ENCODE results near the gene CXCL3. TPM values are rescaled to one million over a fixed set of nuclear protein-coding genes. Genes with fewer than 3 reads are reported as not detected.

Gene CXCL3
- total RNA-seq, 2 experiments from 2014 or later, result not detected

GRCh38 chr4:74085669-74086068 is 47.2 kb upstream of the CXCL3 start:
- Histone ChIP-seq H3K4me3 (ENCODE audit: low read depth, low read length, poor library complexity, severe bottlenecking) (no peak overlapping the region), H3K79me2 (ENCODE audit: insufficient read depth, low read depth, low read length) (no peaks in the 10 kb centered on the region), H3K27ac (ENCODE audit: low read depth, low read length, poor library complexity, severe bottlenecking) (no peak overlapping the region), H3K9me3 (ENCODE audit: low read length) (no peaks in the 10 kb centered on the region), H2AFZ (ENCODE audit: low read length) (no peak overlapping the region), H3K9me2 (ENCODE audit: insufficient read depth, low read length) (no peaks in the 10 kb centered on the region), H3K4me2 (ENCODE audit: low read length) (no peak overlapping the region), H3K4me1 (ENCODE audit: insufficient read depth, low read length, poor library complexity, severe bottlenecking) (no peaks in the 10 kb centered on the region), H3K36me3 (ENCODE audit: insufficient read depth, low read length) (no peaks in the 10 kb centered on the region), H4K20me1 (ENCODE audit: insufficient read depth, low read length) (no peaks in the 10 kb centered on the region)
- intact Hi-C loops (cut with micrococcal nuclease; ENCODE audit: unreplicated experiment), result no loop called here
- no peak for DNase-seq (ENCODE audit: low spot score)
- ChIA-PET CTCF (ENCODE audit: unreplicated experiment) (no interaction called here), POLR2A (interaction anchor here (0.7 kb wide), 1 partner anchor 403 kb away, joined by 3 read pairs; no protein-coding TSS in a partner anchor)
- BruUV-seq (replicated peaks), result no TSS peak
- TF ChIP-seq CTCF (conservative IDR thresholded peaks at IDR 0.05; ENCODE audit: low read length), result no peak
- TF ChIP-seq EZH2phosphoT487 (IDR thresholded peaks at IDR 0.05; ENCODE audit: borderline replicate concordance, low read depth, low read length), result no peak

GRCh38 chr4:74084984-74085383 is 46.5 kb upstream of the CXCL3 start:
- no peak for TF ChIP-seq EZH2phosphoT487 (IDR thresholded peaks at IDR 0.05; ENCODE audit: borderline replicate concordance, low read depth, low read length)
- TF ChIP-seq CTCF (conservative IDR thresholded peaks at IDR 0.05; ENCODE audit: low read length), result no peak
- DNase-seq (ENCODE audit: low spot score), result no peak
- H2AFZ ChIP-seq (ENCODE audit: low read length), result no peak overlapping the region
- no peaks in the 10 kb centered on the region for H4K20me1 ChIP-seq (ENCODE audit: insufficient read depth, low read length)
- no peaks in the 10 kb centered on the region for H3K9me2 ChIP-seq (ENCODE audit: insufficient read depth, low read length)
- no peak overlapping the region for H3K4me3 ChIP-seq (ENCODE audit: low read depth, low read length, poor library complexity, severe bottlenecking)
- intact Hi-C loops (cut with micrococcal nuclease; ENCODE audit: unreplicated experiment), result no loop called here
- H3K36me3 ChIP-seq (ENCODE audit: insufficient read depth, low read length), result no peaks in the 10 kb centered on the region
- no TSS peak for BruUV-seq (replicated peaks)
- no peaks in the 10 kb centered on the region for H3K9me3 ChIP-seq (ENCODE audit: low read length)
- POLR2A ChIA-PET, result interaction anchor here (0.7 kb wide), 1 partner anchor 402 kb away, joined by 3 read pairs; no protein-coding TSS in a partner anchor
- CTCF ChIA-PET (ENCODE audit: unreplicated experiment), result no interaction called here
- no peak overlapping the region for H3K27ac ChIP-seq (ENCODE audit: low read depth, low read length, poor library complexity, severe bottlenecking)
- no peaks in the 10 kb centered on the region for H3K79me2 ChIP-seq (ENCODE audit: insufficient read depth, low read depth, low read length)
- no peak overlapping the region for H3K4me2 ChIP-seq (ENCODE audit: low read length)
- no peaks in the 10 kb centered on the region for H3K4me1 ChIP-seq (ENCODE audit: insufficient read depth, low read length, poor library complexity, severe bottlenecking)

GRCh38 chr4:74083546-74083945 is 45.1 kb upstream of the CXCL3 start:
- Histone ChIP-seq H3K79me2 (ENCODE audit: insufficient read depth, low read depth, low read length) (no peaks in the 10 kb centered on the region), H2AFZ (ENCODE audit: low read length) (no peak overlapping the region), H4K20me1 (ENCODE audit: insufficient read depth, low read length) (no peaks in the 10 kb centered on the region), H3K4me2 (ENCODE audit: low read length) (no peak overlapping the region), H3K36me3 (ENCODE audit: insufficient read depth, low read length) (no peaks in the 10 kb centered on the region), H3K4me3 (ENCODE audit: low read depth, low read length, poor library complexity, severe bottlenecking) (no peak overlapping the region), H3K9me2 (ENCODE audit: insufficient read depth, low read length) (no peaks in the 10 kb centered on the region), H3K9me3 (ENCODE audit: low read length) (no peaks in the 10 kb centered on the region), H3K27ac (ENCODE audit: low read depth, low read length, poor library complexity, severe bottlenecking) (no peak overlapping the region), H3K4me1 (ENCODE audit: insufficient read depth, low read length, poor library complexity, severe bottlenecking) (no peaks in the 10 kb centered on the region)
- intact Hi-C loops (cut with micrococcal nuclease; ENCODE audit: unreplicated experiment), result no loop called here
- BruUV-seq (replicated peaks), result no TSS peak
- TF ChIP-seq CTCF (conservative IDR thresholded peaks at IDR 0.05; ENCODE audit: low read length) (no peak), EZH2phosphoT487 (IDR thresholded peaks at IDR 0.05; ENCODE audit: borderline replicate concordance, low read depth, low read length) (no peak)
- ChIA-PET CTCF (ENCODE audit: unreplicated experiment) (no interaction called here), POLR2A (no interaction called here)
- DNase-seq (ENCODE audit: low spot score), result no peak
